ENCODE measurements around the gene MYO5A.

Gene MYO5A

GRCh38 chr15:52397118-52397517 is 131.6 kb downstream of the MYO5A start:
- Mint-ChIP-seq H3K27ac (no peak overlapping the region), H3K27me3 (ENCODE audit: low read depth) (no peaks in the 10 kb centered on the region), H3K9me3 (no peaks in the 10 kb centered on the region), H3K36me3 (ENCODE audit: low read depth) (no peaks in the 10 kb centered on the region), H3K4me1 (peaks cover 7% of the 10 kb centered on the region), H3K4me3 (no peak overlapping the region)
- no peak for TF ChIP-seq CTCF (IDR thresholded peaks at IDR 0.05; ENCODE audit: unreplicated experiment in 3 of 3)

GRCh38 chr15:52394118-52394517 is 134.6 kb downstream of the MYO5A start:
- Mint-ChIP-seq H3K27ac (peak overlapping the region in 2 of 3 experiments; percentile 2 to 8), H3K4me1 (peaks cover 7% of the 10 kb centered on the region), H3K27me3 (ENCODE audit: low read depth) (no peaks in the 10 kb centered on the region), H3K9me3 (no peaks in the 10 kb centered on the region), H3K4me3 (no peak overlapping the region), H3K36me3 (ENCODE audit: low read depth) (peaks cover 8% of the 10 kb centered on the region)
- no peak for TF ChIP-seq CTCF (IDR thresholded peaks at IDR 0.05; ENCODE audit: unreplicated experiment in 3 of 3)

GRCh38 chr15:52392008-52392687 is 136.5 kb downstream of the MYO5A start:
- H3K36me3 Mint-ChIP-seq (ENCODE audit: low read depth): peaks cover 8% of the 10 kb centered on the region
- H3K4me1 Mint-ChIP-seq: peaks cover 7% of the 10 kb centered on the region
- H3K9me3 Mint-ChIP-seq: no peaks in the 10 kb centered on the region
- no peak overlapping the region for H3K27ac Mint-ChIP-seq
- no peak overlapping the region for H3K4me3 Mint-ChIP-seq
- H3K27me3 Mint-ChIP-seq (ENCODE audit: low read depth): no peaks in the 10 kb centered on the region
- TF ChIP-seq CTCF (IDR thresholded peaks at IDR 0.05; ENCODE audit: unreplicated experiment in 3 of 3): no peak

GRCh38 chr15:52391069-52391468 is 137.6 kb downstream of the MYO5A start:
- Mint-ChIP-seq H3K27me3 (ENCODE audit: low read depth) (no peaks in the 10 kb centered on the region), H3K4me3 (no peak overlapping the region), H3K36me3 (ENCODE audit: low read depth) (peaks cover 8% of the 10 kb centered on the region), H3K9me3 (no peaks in the 10 kb centered on the region), H3K27ac (no peak overlapping the region), H3K4me1 (peaks cover 7% of the 10 kb centered on the region)
- TF ChIP-seq CTCF (IDR thresholded peaks at IDR 0.05; ENCODE audit: unreplicated experiment in 3 of 3): no peak

GRCh38 chr15:52385670-52386069 is 143.0 kb downstream of the MYO5A start:
- H3K36me3 Mint-ChIP-seq (ENCODE audit: low read depth): peaks cover 16% of the 10 kb centered on the region
- no peak for TF ChIP-seq CTCF (IDR thresholded peaks at IDR 0.05; ENCODE audit: unreplicated experiment in 3 of 3)
- H3K4me1 Mint-ChIP-seq: no peaks in the 10 kb centered on the region
- H3K27ac Mint-ChIP-seq: no peak overlapping the region
- no peak overlapping the region for H3K4me3 Mint-ChIP-seq
- no peaks in the 10 kb centered on the region for H3K9me3 Mint-ChIP-seq
- H3K27me3 Mint-ChIP-seq (ENCODE audit: low read depth): no peaks in the 10 kb centered on the region

- no peaks in the 10 kb centered on the region for H3K9me3 Mint-ChIP-seq
- H3K27me3 Mint-ChIP-seq (ENCODE audit: low read depth): no peaks in the 10 kb centered on the region
- H3K36me3 Mint-ChIP-seq (ENCODE audit: low read depth): peaks cover 27% of the 10 kb centered on the region
- TF ChIP-seq CTCF (IDR thresholded peaks at IDR 0.05; ENCODE audit: unreplicated experiment in 3 of 3): no peak
- H3K4me1 Mint-ChIP-seq: no peaks in the 10 kb centered on the region
- H3K4me3 Mint-ChIP-seq: no peak overlapping the region
- no peak overlapping the region for H3K27ac Mint-ChIP-seq
Observed at GRCh38 chr15:52383100-52383588, 145.5 kb downstream of the MYO5A start.

Data from nephron (organoid).